ENCODE results near the gene ANKMY1.
"Not testable (repeated sequence)": the region's sequence is repeated elsewhere in the genome, so short reads cannot be mapped to it uniquely, and the experiment has no call there.

ANKMY1 gene

GRCh38 chr2:240553956-240554480 lies 3.8 kb downstream of the ANKMY1 start:
- TF ChIP-seq ZNF565 (CRISPR knock-in tag; conservative IDR thresholded peaks at IDR 0.05; ENCODE audit: low read depth) (no peak), SNAI2 (CRISPR knock-in tag; IDR thresholded peaks at IDR 0.05) (no peak), TSHZ2 (CRISPR knock-in tag; IDR thresholded peaks at IDR 0.05) (no peak), ZFP3 (CRISPR knock-in tag; IDR thresholded peaks at IDR 0.05) (no peak), GLIS3 (CRISPR knock-in tag; IDR thresholded peaks at IDR 0.05) (no peak), POU6F1 (CRISPR knock-in tag; IDR thresholded peaks at IDR 0.05; ENCODE audit: borderline replicate concordance, low read depth) (no peak), CSDC2 (CRISPR knock-in tag; IDR thresholded peaks at IDR 0.05) (no peak), RARB (CRISPR knock-in tag; IDR thresholded peaks at IDR 0.05) (no peak), ZC3H10 (CRISPR knock-in tag; IDR thresholded peaks at IDR 0.05) (no peak), ISL1 (CRISPR knock-in tag; IDR thresholded peaks at IDR 0.05) (no peak)
- no peak for ATAC-seq

- ATAC-seq = no peak
- TF ChIP-seq OSR1 (CRISPR knock-in tag; IDR thresholded peaks at IDR 0.05) (no peak), TSHZ2 (CRISPR knock-in tag; IDR thresholded peaks at IDR 0.05) (no peak), CSDC2 (CRISPR knock-in tag; IDR thresholded peaks at IDR 0.05) (no peak), CSRNP3 (CRISPR knock-in tag; IDR thresholded peaks at IDR 0.05) (no peak), ESRRG (CRISPR knock-in tag; IDR thresholded peaks at IDR 0.05) (no peak)
These were observed 6.0 kb downstream of the ANKMY1 start for GRCh38 chr2:240551811-240552210.

- no peak for ATAC-seq
- TF ChIP-seq POU6F1 (CRISPR knock-in tag; IDR thresholded peaks at IDR 0.05; ENCODE audit: borderline replicate concordance, low read depth) = no peak
These were observed 6.5 kb downstream of the ANKMY1 start for GRCh38 chr2:240551288-240551687.

- TF ChIP-seq ZNF8 (CRISPR knock-in tag; IDR thresholded peaks at IDR 0.05) (no peak), ZNF70 (CRISPR knock-in tag; IDR thresholded peaks at IDR 0.05) (no peak), ZC3H10 (CRISPR knock-in tag; IDR thresholded peaks at IDR 0.05) (no peak), CREB5 (CRISPR knock-in tag; IDR thresholded peaks at IDR 0.05; ENCODE audit: low read depth) (no peak), ARNTL (CRISPR knock-in tag; IDR thresholded peaks at IDR 0.05; ENCODE audit: borderline replicate concordance, low read depth) (no peak), SNAI2 (CRISPR knock-in tag; IDR thresholded peaks at IDR 0.05) (no peak)
- no peak for ATAC-seq
These were observed 17.9 kb downstream of the ANKMY1 start for GRCh38 chr2:240539906-240540305.

- not testable (repeated sequence) for ATAC-seq
These were observed 18.7 kb downstream of the ANKMY1 start for GRCh38 chr2:240539101-240539500.
